ENCODE results near the gene ADGRE2. TPM values are rescaled to one million over a fixed set of nuclear protein-coding genes. Genes with fewer than 3 reads are reported as not detected.

ADGRE2 gene
- total RNA-seq, 1 donor from 2014 or later: 4.9 TPM

GRCh38 chr19:14683439-14683838, 94.9 kb downstream of the ADGRE2 start:
- TF ChIP-seq POLR2AphosphoS5 (IDR thresholded peaks at IDR 0.05; ENCODE audit: insufficient read depth in 1 of 2, low read depth in 1 of 2) (no peak), CTCF (IDR thresholded peaks at IDR 0.05) (no peak), POLR2A (IDR thresholded peaks at IDR 0.05) (no peak)
- H3K27ac ChIP-seq: no peak overlapping the region
- H3K36me3 ChIP-seq: no peaks in the 10 kb centered on the region
- no peak overlapping the region for H3K4me3 ChIP-seq
- no peaks in the 10 kb centered on the region for H3K9me3 ChIP-seq
- no peaks in the 10 kb centered on the region for H3K4me1 ChIP-seq
- DNase-seq (ENCODE audit: extremely low spot score in 2 of 2): no peak
- intact Hi-C loops (cut with DNase I): no loop called here
- H3K27me3 ChIP-seq: no peaks in the 10 kb centered on the region

Small RNA genes lying within 50 kb of the gene (small RNA-seq; reads per million reads assigned to genes)
- not detected for gene AC005255.1

Other genes starting within 250 kb of the ADGRE2 start
- 110 TPM for gene TECR, start 249.0 kb downstream of the ADGRE2 start, total RNA-seq
- 375 TPM for gene NDUFB7, start 206.5 kb downstream of the ADGRE2 start, total RNA-seq
- not detected for gene CLEC17A, start 195.5 kb downstream of the ADGRE2 start, total RNA-seq
- gene ADGRE3, start 103.7 kb downstream of the ADGRE2 start, total RNA-seq: not detected
- gene ZNF333, start 88.5 kb downstream of the ADGRE2 start, total RNA-seq: 19.9 TPM
- 0.74 TPM for gene OR7A5, start 56.6 kb upstream of the ADGRE2 start, total RNA-seq
- 0.74 TPM for gene OR7C1, start 56.6 kb upstream of the ADGRE2 start, total RNA-seq
- not detected for gene OR7A10, start 70.4 kb upstream of the ADGRE2 start, total RNA-seq
- gene OR7A17, start 107.6 kb upstream of the ADGRE2 start, total RNA-seq: not detected
- not detected for gene OR7C2, start 162.9 kb upstream of the ADGRE2 start, total RNA-seq
- not detected for gene SLC1A6, start 201.3 kb upstream of the ADGRE2 start, total RNA-seq

Data from vagina (tissue), 2 donors.